Skeletal muscle satellite cell (primary cell): ENCODE measurements around the gene RPL19.
"Not testable (repeated sequence)": the region's sequence is repeated elsewhere in the genome, so short reads cannot be mapped to it uniquely, and the experiment has no call there.

Source experiments
- H3K27me3 ChIP-seq: 2 replicates; pipeline ENCODE4 v1.7.0; 2013; ENCODE audit warnings: low read length; ENCODE audit not compliant: control insufficient read depth, insufficient read depth
- H3K36me3 ChIP-seq: 2 replicates; pipeline ENCODE4 v1.7.0; 2013; ENCODE audit warnings: mild to moderate bottlenecking, control low read depth, low read length; ENCODE audit not compliant: insufficient read depth
- H3K4me1 ChIP-seq: 2 replicates; pipeline ENCODE4 v1.7.0; 2013; ENCODE audit warnings: low read length; ENCODE audit not compliant: control insufficient read depth, insufficient read depth
- H3K4me2 ChIP-seq: 2 replicates; pipeline ENCODE4 v1.7.0; 2013; ENCODE audit warnings: mild to moderate bottlenecking, low read length
- H3K4me3 ChIP-seq: 2 replicates; pipeline ENCODE4 v1.7.0; 2013; ENCODE audit warnings: low read length
- H3K9ac ChIP-seq: 2 replicates; pipeline ENCODE4 v1.7.0; 2013; ENCODE audit warnings: mild to moderate bottlenecking, low read depth, low read length, moderate library complexity
- H3K9me3 ChIP-seq: replicated peaks from 2 replicates; pipeline ENCODE4 v1.7.0; 2013; ENCODE audit warnings: mild to moderate bottlenecking, control low read depth, low read length

The RPL19 gene

DNA sequence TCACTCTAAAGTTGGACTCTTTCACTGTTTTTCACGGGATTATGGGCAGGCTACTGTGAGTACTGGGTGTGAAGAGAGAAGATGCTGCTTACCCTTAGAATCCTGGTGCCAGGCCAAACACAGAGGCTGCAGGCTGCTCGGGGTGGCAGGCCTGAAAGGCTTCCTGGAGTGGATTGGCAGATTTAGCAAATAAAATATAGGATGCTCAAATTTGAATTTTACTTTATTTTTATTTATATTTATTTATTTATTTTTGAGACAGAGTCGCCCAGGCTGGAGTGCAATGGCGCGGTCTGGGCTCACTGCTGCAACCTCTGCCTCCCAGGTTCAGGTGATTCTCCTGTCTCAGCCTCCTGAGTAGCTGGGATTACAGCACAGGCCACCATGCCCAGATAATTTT lies 40.5 kb downstream of the RPL19 start:
- Histone ChIP-seq H3K4me1 (peaks cover 10% of the 10 kb centered on the region), H3K4me2 (no peak overlapping the region), H3K36me3 (no peaks in the 10 kb centered on the region), H3K27me3 (no peaks in the 10 kb centered on the region), H3K9ac (no peak overlapping the region), H3K9me3 (no peaks in the 10 kb centered on the region), H3K4me3 (no peak overlapping the region)

DNA sequence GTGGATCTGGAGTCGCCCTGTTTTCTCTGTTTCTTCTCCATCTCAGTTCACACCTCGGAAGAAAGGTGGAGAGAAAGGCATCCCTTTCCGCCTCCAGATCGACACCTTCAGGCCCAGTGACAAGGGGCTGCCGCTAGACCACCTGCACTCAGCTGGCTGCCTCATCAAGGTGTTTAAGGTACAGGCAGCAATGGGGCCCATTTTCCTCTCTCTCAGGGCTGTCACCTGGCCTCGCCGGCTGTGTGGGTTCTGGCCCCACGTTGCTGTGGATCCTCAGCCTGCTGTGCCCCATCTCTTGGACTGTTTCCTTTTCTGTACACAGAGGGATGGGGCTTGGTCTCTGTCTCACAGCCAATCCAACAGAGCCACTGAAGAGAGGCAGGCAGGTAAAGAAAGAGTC lies 43.1 kb downstream of the RPL19 start:
- no peak overlapping the region for H3K9ac ChIP-seq
- H3K27me3 ChIP-seq = no peaks in the 10 kb centered on the region
- H3K4me1 ChIP-seq = peaks cover 8% of the 10 kb centered on the region
- H3K4me2 ChIP-seq = no peak overlapping the region
- no peaks in the 10 kb centered on the region for H3K36me3 ChIP-seq
- no peak overlapping the region for H3K4me3 ChIP-seq
- H3K9me3 ChIP-seq = no peaks in the 10 kb centered on the region

DNA sequence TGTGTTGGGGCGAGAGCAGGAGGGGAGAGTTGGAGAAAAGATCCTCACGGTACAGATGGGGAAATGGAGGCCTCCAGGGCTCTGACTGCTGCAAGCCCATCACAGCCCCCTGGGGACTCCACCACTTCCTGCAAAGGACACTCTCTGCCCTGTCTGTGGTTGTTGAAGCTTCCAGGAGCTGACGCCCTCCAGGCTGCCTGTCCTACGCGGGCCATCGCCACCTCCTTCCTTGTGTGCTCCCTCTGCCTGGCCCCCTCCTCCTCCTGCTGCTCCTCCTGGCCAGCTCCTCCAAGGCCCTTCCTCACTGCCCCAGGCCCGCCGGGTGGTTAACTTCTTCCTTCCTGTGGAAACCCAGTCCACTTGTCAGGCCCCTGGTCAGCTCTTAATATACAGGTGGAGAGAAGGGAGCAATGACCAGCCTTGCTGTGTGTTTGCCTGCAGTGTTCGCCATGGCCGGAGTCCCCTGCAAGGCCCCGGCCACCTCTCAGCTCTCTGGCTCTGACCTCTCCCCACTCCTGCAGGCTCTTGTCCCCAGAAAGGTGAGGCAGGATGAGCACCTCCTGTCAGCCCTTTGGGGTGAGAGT lies 44.0 kb downstream of the RPL19 start:
- H3K27me3 ChIP-seq = no peaks in the 10 kb centered on the region
- no peak overlapping the region for H3K4me3 ChIP-seq
- H3K36me3 ChIP-seq = no peaks in the 10 kb centered on the region
- H3K4me2 ChIP-seq = no peak overlapping the region
- H3K9ac ChIP-seq = no peak overlapping the region
- H3K4me1 ChIP-seq = no peaks in the 10 kb centered on the region
- H3K9me3 ChIP-seq = no peaks in the 10 kb centered on the region

GRCh38 chr17:39244600-39245570 lies 44.8 kb downstream of the RPL19 start:
- Histone ChIP-seq H3K9ac (no peak overlapping the region), H3K4me3 (no peak overlapping the region), H3K36me3 (no peaks in the 10 kb centered on the region)

DNA sequence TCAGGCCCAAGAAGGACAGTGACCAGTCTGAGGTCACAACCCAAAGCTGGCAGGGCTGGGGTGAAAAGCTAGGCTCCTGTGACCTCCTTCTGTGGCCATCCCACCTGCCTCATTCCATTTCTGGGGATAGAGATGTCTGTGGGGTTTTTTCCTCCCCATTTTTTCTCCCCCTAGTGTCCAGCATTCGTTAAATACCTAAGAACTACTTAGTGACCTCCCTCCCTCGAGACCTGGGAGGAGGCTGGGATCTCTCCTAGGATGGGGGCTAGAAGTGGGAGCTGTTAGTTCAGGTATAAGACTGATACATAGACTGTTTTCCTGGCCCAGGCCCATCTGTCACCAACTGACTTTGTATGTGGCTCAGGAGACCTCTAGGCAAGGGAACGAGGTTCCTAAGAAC lies 46.2 kb downstream of the RPL19 start:
- Histone ChIP-seq H3K36me3 (no peaks in the 10 kb centered on the region), H3K4me2 (no peak overlapping the region), H3K4me3 (no peak overlapping the region), H3K9me3 (no peaks in the 10 kb centered on the region), H3K4me1 (no peaks in the 10 kb centered on the region), H3K27me3 (no peaks in the 10 kb centered on the region), H3K9ac (no peak overlapping the region)

More at GRCh38 chr17:39244600-39245570, 44.8 kb downstream of the RPL19 start:
- Histone ChIP-seq H3K27me3 (no peaks in the 10 kb centered on the region), H3K9me3 (no peaks in the 10 kb centered on the region), H3K4me2 (no peak overlapping the region), H3K4me1 (no peaks in the 10 kb centered on the region)

DNA sequence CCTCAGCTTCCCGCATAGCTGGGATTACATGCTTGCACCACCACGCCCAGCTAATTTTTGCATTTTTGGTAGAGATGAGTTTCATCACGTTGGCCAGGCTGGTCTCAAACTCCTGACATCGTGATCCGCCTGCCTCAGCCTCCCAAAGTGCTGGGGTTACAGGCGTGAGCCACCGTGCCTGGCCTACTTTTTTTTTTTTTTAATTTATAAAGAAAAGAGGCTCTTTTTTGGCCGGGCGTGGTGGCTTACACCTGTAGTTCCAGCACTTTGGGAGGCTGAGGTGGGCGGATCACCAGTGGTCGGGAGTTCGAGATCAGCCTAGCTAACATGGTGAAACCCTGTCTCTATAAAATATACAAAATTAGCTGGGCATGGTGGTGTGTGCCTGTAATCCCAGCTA lies 50.0 kb downstream of the RPL19 start:
- not testable (repeated sequence) for H3K4me2 ChIP-seq, H3K36me3 ChIP-seq, H3K9me3 ChIP-seq, H3K9ac ChIP-seq, H3K27me3 ChIP-seq, H3K4me3 ChIP-seq, H3K4me1 ChIP-seq

DNA sequence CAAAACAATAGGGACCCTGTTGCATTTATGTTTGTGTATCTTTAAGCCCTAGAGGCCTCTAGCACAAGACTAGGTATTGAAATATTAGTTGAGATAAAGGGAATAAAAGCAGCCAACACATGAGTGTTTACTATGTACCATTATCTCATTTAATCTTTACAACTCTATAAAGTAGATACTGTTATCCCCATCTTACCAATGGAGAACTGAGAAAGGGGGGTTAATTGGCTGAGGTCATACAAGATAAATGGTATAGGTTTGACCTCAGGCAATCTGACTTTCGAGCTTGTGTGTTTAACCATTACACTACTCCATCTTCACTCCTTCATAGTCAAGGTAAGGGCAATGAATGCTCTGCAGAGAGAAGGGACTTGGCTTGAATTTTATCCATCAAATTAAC lies 51.9 kb downstream of the RPL19 start:
- Histone ChIP-seq H3K4me1 (no peaks in the 10 kb centered on the region), H3K27me3 (no peaks in the 10 kb centered on the region), H3K36me3 (no peaks in the 10 kb centered on the region), H3K4me2 (no peak overlapping the region), H3K9ac (no peak overlapping the region), H3K9me3 (no peaks in the 10 kb centered on the region), H3K4me3 (no peak overlapping the region)

- Histone ChIP-seq H3K9me3 (no peaks in the 10 kb centered on the region), H3K27me3 (no peaks in the 10 kb centered on the region), H3K4me2 (no peak overlapping the region), H3K4me1 (no peaks in the 10 kb centered on the region), H3K9ac (no peak overlapping the region), H3K36me3 (peaks cover 3% of the 10 kb centered on the region), H3K4me3 (no peak overlapping the region)
Measured at GRCh38 chr17:39252788-39253460, 52.8 kb downstream of the RPL19 start.
